SKM-1 (cell line): ENCODE measurements around the gene DMRTC2.
"Not testable (repeated sequence)": the region's sequence is repeated elsewhere in the genome, so short reads cannot be mapped to it uniquely, and the experiment has no call there.

ENCODE experiments used
- DNase-seq: peaks from one replicate; lab custom pipeline; 2025; ENCODE audit not compliant: unreplicated experiment; lab: John Stamatoyannopoulos, UW

The DMRTC2 gene

GRCh38 chr19:41869374-41869955, 24.6 kb downstream of the DMRTC2 start:
- no peak for DNase-seq

- DNase-seq, result no peak
Observed at GRCh38 chr19:41870401-41870873, 25.6 kb downstream of the DMRTC2 start.

- peak; percentile 15 for DNase-seq
Observed at GRCh38 chr19:41871573-41872383, 26.9 kb downstream of the DMRTC2 start.

GRCh38 chr19:41872384-41872774, 27.5 kb downstream of the DMRTC2 start:
- DNase-seq, result no peak

GRCh38 chr19:41872775-41873647, 28.2 kb downstream of the DMRTC2 start:
- DNase-seq, result no peak

- DNase-seq, result not testable (repeated sequence)
Observed at GRCh38 chr19:41875973-41876372, 31.1 kb downstream of the DMRTC2 start.

GRCh38 chr19:41876847-41877832, 32.3 kb downstream of the DMRTC2 start, which contains the start of gene CD79A:
TSS of gene CD79A (plus strand) at chr19:41877279. CDS start at chr19:41877305, 26 bp downstream.
- DNase-seq, result peak; percentile 60

- no peak for DNase-seq
Observed at GRCh38 chr19:41877916-41878905, 33.4 kb downstream of the DMRTC2 start.

- DNase-seq, result no peak
Observed at GRCh38 chr19:41879080-41879479, 34.2 kb downstream of the DMRTC2 start.

- DNase-seq, result no peak
Observed at GRCh38 chr19:41879670-41880328, 35.0 kb downstream of the DMRTC2 start.

GRCh38 chr19:41880329-41880708, 35.5 kb downstream of the DMRTC2 start:
- no peak for DNase-seq

- peak; percentile 17 for DNase-seq
Observed at GRCh38 chr19:41882568-41883462, 38.0 kb downstream of the DMRTC2 start, which contains the start of gene ARHGEF1. TSS of gene ARHGEF1 (plus strand) at chr19:41883184. CDS start at chr19:41888083, 4,899 bp downstream.

GRCh38 chr19:41883463-41883820, 38.6 kb downstream of the DMRTC2 start:
- DNase-seq, result no peak

- peak; percentile 56 for DNase-seq
Observed at GRCh38 chr19:41883821-41884733, 39.2 kb downstream of the DMRTC2 start.

GRCh38 chr19:41886761-41887710, 42.2 kb downstream of the DMRTC2 start:
- DNase-seq, result no peak
